Measurements from ENCODE around the gene PTX3.

PTX3 gene

DNA sequence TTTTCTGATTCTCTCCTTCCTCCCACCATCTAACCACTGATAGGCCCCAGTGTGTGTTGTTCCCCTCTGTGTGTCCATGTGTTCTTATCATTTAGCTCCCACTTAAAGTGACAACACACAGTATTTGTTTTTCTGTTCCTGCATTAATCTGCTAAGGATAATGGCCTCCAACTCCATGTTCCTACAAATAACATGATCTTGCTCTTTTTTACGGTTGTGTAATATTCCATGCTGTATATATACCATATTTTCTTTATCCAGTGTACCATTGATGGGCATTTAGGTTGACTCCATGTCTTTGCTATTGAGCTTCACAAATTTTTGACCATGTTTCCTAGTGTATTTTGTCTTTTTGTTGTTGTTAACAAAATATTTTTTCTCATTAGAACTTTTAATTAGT lies 36.0 kb downstream of the PTX3 start:
- TF ChIP-seq CEBPB (IDR thresholded peaks at IDR 0.05): no peak
- TF ChIP-seq TCF12 (IDR thresholded peaks at IDR 0.05; ENCODE audit: low read depth): no peak
- TF ChIP-seq YY1 (IDR thresholded peaks at IDR 0.05; ENCODE audit: low read depth): no peak
- TF ChIP-seq EGR1 (IDR thresholded peaks at IDR 0.05): no peak
- TF ChIP-seq NFIC (IDR thresholded peaks at IDR 0.05): no peak
- no peak for TF ChIP-seq CREB1 (IDR thresholded peaks at IDR 0.05; ENCODE audit: low read depth)
- TF ChIP-seq, protein P1, sequence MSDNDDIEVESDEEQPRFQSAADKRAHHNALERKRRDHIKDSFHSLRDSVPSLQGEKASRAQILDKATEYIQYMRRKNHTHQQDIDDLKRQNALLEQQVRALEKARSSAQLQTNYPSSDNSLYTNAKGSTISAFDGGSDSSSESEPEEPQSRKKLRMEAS (IDR thresholded peaks at IDR 0.05): no peak
- TF ChIP-seq FOXM1 (IDR thresholded peaks at IDR 0.05; ENCODE audit: borderline replicate concordance, low read depth): no peak

DNA sequence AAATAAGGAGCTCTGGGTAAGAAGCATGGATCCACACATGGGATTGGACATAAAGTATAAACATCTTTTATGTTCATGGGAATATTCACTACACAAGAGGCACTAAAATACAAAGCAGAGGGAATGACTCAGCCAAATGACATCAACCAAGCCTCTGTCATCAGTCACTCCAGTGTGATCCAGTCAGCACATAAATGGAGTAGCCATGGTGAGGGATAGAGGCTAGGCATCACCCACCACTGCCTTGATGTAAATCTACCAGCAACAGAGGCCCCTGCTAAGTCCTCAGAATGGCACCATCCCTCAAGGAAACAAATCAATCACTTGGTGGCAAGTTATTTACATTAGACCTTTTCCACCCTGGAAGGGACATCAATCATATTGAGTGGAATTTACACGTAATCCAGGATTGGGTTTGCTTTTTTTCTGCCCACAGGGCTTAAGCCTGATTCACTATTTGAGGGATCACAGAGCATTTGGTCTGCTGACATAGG lies 39.3 kb downstream of the PTX3 start:
- no peak for TF ChIP-seq ZBTB7A (IDR thresholded peaks at IDR 0.05; ENCODE audit: low read depth)
- no peak for TF ChIP-seq TAF1 (IDR thresholded peaks at IDR 0.05; ENCODE audit: low read depth)

DNA sequence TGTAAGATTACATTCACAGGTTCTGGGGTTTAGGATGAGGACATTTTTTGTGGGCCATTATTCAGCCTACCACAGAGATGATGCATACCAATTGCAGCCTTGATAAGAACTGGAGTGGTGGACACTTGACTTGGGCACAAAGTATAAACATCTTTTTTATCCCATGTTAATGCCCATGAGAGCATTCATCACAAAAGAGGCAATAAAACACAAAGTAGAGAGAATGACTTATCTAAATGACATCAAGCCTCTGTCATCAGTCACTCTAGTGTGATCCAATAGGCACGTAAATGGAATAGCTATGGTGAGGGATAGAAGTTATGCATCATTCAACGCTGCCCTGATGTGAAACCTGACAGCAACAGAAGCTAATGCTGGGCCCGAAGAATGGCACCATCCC lies 40.8 kb downstream of the PTX3 start:
- TF ChIP-seq, protein P2, sequence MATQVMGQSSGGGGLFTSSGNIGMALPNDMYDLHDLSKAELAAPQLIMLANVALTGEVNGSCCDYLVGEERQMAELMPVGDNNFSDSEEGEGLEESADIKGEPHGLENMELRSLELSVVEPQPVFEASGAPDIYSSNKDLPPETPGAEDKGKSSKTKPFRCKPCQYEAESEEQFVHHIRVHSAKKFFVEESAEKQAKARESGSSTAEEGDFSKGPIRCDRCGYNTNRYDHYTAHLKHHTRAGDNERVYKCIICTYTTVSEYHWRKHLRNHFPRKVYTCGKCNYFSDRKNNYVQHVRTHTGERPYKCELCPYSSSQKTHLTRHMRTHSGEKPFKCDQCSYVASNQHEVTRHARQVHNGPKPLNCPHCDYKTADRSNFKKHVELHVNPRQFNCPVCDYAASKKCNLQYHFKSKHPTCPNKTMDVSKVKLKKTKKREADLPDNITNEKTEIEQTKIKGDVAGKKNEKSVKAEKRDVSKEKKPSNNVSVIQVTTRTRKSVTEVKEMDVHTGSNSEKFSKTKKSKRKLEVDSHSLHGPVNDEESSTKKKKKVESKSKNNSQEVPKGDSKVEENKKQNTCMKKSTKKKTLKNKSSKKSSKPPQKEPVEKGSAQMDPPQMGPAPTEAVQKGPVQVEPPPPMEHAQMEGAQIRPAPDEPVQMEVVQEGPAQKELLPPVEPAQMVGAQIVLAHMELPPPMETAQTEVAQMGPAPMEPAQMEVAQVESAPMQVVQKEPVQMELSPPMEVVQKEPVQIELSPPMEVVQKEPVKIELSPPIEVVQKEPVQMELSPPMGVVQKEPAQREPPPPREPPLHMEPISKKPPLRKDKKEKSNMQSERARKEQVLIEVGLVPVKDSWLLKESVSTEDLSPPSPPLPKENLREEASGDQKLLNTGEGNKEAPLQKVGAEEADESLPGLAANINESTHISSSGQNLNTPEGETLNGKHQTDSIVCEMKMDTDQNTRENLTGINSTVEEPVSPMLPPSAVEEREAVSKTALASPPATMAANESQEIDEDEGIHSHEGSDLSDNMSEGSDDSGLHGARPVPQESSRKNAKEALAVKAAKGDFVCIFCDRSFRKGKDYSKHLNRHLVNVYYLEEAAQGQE (IDR thresholded peaks at IDR 0.05; ENCODE audit: low read depth): no peak
- no peak for TF ChIP-seq TAF1 (IDR thresholded peaks at IDR 0.05; ENCODE audit: low read depth)
- no peak for TF ChIP-seq FOXM1 (IDR thresholded peaks at IDR 0.05; ENCODE audit: borderline replicate concordance, low read depth)
- no peak for TF ChIP-seq ZBTB7A (IDR thresholded peaks at IDR 0.05; ENCODE audit: low read depth)
- TF ChIP-seq EP300 (IDR thresholded peaks at IDR 0.05; ENCODE audit: borderline replicate concordance): no peak
- TF ChIP-seq, protein P1 (IDR thresholded peaks at IDR 0.05): no peak

DNA sequence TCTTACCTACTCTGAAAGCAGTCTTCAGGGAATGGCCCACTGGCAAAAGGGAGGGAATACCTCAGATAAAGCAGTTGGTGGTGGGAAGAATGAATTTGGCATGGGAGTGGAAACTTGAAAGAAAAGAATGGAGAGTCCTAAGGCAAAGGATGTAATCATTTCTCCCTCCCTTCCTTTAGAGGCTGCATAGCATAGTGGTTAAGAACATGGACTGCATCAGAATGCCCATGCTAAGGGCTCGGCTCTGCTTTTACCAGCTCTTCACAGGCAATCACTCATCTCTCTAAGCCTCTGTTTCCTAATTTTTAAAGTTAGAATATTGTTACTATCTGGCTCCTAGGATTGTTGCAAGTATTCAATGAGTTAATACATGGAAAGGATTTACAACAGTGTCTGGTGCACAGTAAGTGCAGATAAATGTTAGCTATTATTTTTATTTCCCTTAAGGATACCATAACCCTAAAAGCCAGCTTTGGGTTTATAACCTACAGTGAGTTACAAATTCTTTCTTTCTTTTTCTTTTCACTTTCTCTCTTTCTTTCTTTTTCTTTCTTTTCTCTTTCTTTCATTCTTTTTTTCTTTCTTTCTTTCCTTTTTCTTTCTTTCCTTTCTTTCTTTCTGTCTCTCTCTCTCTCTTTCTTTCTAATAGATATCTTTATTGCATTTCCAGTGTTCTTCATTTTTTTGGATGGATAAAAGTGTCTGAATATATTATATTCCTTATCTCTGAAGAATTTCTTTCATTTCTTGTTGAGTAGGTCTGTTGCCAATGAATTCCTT lies 43.0 kb downstream of the PTX3 start:
- TF ChIP-seq, protein P1 (IDR thresholded peaks at IDR 0.05): no peak

DNA sequence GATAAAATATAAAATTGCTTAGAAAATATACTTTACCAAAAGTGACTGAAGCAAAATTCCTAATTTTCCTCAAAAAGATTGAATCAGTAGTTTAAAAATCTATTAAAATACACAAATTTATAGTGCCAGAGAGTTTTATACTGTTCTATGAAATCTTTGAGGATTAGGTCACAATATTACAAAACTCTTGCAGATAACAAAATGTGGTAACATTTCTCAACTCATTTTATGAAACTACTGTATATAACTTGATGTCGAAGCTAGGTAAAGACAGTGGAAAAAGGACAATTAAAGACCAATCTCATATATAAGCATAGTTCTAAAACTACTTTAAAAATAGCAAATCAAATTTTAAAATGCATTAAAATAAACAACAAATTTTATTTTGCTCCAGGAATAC lies 50.7 kb downstream of the PTX3 start:
- TF ChIP-seq YY1 (IDR thresholded peaks at IDR 0.05; ENCODE audit: low read depth) (no peak), TEAD4 (IDR thresholded peaks at IDR 0.05) (no peak), EGR1 (IDR thresholded peaks at IDR 0.05) (no peak), RAD21 (IDR thresholded peaks at IDR 0.05; ENCODE audit: low read depth) (no peak), FOXM1 (IDR thresholded peaks at IDR 0.05; ENCODE audit: borderline replicate concordance, low read depth) (no peak)

DNA sequence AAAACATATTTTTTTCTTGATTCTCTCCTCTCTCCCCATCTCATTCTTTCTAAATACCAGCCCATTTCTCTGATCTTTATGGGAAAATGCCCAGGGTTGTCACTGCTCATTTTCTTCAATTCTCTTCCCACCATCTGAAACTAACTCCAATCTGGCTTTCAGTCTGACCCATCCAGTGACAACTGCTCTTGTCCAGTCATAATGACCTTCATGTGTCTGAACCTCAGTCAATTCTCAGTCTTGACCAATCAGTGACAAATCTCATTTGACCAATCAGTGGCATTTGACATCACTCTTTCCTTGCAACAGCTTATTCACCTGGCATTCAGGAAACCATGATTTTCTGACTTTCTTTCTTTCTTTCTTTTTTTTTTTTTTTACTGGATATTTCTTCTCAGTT lies 51.5 kb downstream of the PTX3 start:
- TF ChIP-seq RAD21 (IDR thresholded peaks at IDR 0.05; ENCODE audit: low read depth): no peak
- no peak for TF ChIP-seq NFIC (IDR thresholded peaks at IDR 0.05)
- no peak for TF ChIP-seq YY1 (IDR thresholded peaks at IDR 0.05; ENCODE audit: low read depth)
- TF ChIP-seq, protein P3, sequence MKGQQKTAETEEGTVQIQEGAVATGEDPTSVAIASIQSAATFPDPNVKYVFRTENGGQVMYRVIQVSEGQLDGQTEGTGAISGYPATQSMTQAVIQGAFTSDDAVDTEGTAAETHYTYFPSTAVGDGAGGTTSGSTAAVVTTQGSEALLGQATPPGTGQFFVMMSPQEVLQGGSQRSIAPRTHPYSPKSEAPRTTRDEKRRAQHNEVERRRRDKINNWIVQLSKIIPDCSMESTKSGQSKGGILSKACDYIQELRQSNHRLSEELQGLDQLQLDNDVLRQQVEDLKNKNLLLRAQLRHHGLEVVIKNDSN (IDR thresholded peaks at IDR 0.05): no peak
- TF ChIP-seq FOXM1 (IDR thresholded peaks at IDR 0.05; ENCODE audit: borderline replicate concordance, low read depth): no peak
- no peak for TF ChIP-seq CREB1 (IDR thresholded peaks at IDR 0.05; ENCODE audit: low read depth)
- TF ChIP-seq TEAD4 (IDR thresholded peaks at IDR 0.05): no peak
- no peak for TF ChIP-seq ZBTB7A (IDR thresholded peaks at IDR 0.05; ENCODE audit: low read depth)
- no peak for TF ChIP-seq EP300 (IDR thresholded peaks at IDR 0.05; ENCODE audit: borderline replicate concordance)
- TF ChIP-seq TAF1 (IDR thresholded peaks at IDR 0.05; ENCODE audit: low read depth): no peak
- TF ChIP-seq TCF12 (IDR thresholded peaks at IDR 0.05; ENCODE audit: low read depth): no peak
- TF ChIP-seq, protein P2 (IDR thresholded peaks at IDR 0.05; ENCODE audit: low read depth): no peak
- no peak for TF ChIP-seq EGR1 (IDR thresholded peaks at IDR 0.05)
- no peak for TF ChIP-seq CEBPB (IDR thresholded peaks at IDR 0.05)
- TF ChIP-seq, protein P1 (IDR thresholded peaks at IDR 0.05): no peak

DNA sequence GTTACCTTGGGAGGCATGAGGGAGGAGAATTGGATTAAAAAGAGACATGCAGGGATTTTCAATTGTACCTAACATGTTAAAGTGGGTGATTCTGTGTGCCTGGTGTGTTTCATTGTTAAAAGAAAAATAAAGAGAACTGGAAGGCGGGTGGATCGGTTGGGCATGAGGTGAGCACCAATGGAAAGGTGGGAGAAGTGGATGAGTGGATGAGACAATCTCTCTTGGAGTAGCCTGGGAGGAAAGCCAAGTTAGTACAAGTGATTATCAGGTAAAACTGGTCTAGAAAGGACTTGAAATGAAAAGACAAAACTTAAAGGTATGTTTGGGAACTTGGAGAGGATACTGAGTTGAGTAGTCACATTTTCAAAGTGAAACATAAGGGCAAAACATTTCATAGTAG lies 54.5 kb downstream of the PTX3 start:
- TF ChIP-seq, protein P3 (IDR thresholded peaks at IDR 0.05): no peak
- TF ChIP-seq, protein P2 (IDR thresholded peaks at IDR 0.05; ENCODE audit: low read depth): no peak
- no peak for TF ChIP-seq NFIC (IDR thresholded peaks at IDR 0.05)
- no peak for TF ChIP-seq TCF12 (IDR thresholded peaks at IDR 0.05; ENCODE audit: low read depth)
- no peak for TF ChIP-seq YY1 (IDR thresholded peaks at IDR 0.05; ENCODE audit: low read depth)
- no peak for TF ChIP-seq TEAD4 (IDR thresholded peaks at IDR 0.05)
